Fibroblast of lung (primary cell): ENCODE results near the gene SEMA5A. TPM values are rescaled to one million over a fixed set of nuclear protein-coding genes. Genes with fewer than 3 reads are reported as not detected.

ENCODE experiments used
- DNase-seq, 2 donors: peaks; one replicate each; pipeline versions ENCODE4 v3.0.0 to v3.0.0-alpha.2; 2010; ENCODE audit warnings: low read depth in 2 of 2
- H2AFZ ChIP-seq: 2 replicates; pipeline ENCODE4 v1.5.1; 2012; ENCODE audit warnings: low read length, control low read depth, inconsistent platforms
- H3K27ac ChIP-seq: 2 replicates; pipeline ENCODE4 v1.5.1; 2011; ENCODE audit warnings: low read length, control low read depth; ENCODE audit not compliant: insufficient read depth
- H3K27me3 ChIP-seq: 2 replicates; pipeline ENCODE4 v1.5.1; 2011; ENCODE audit warnings: mild to moderate bottlenecking, low read length; ENCODE audit not compliant: control insufficient read depth, insufficient read depth
- H3K36me3 ChIP-seq: 2 replicates; pipeline ENCODE4 v1.5.1; 2011; ENCODE audit warnings: low read length; ENCODE audit not compliant: control insufficient read depth, insufficient read depth
- H3K4me1 ChIP-seq: 2 replicates; pipeline ENCODE4 v1.5.1; 2011; ENCODE audit warnings: low read length; ENCODE audit not compliant: control insufficient read depth, insufficient read depth; ENCODE audit errors: extremely low read depth
- H3K4me2 ChIP-seq: 2 replicates; pipeline ENCODE4 v1.5.1; 2011; ENCODE audit warnings: low read length, control low read depth; ENCODE audit not compliant: insufficient read depth; ENCODE audit errors: extremely low read depth
- H3K4me3 ChIP-seq, 4 experiments: fragments of 200-600 bp in 1 of 4; sonication (generic) in 1 of 4; replicated peaks in 1 of 4; 2 replicates each; pipeline ENCODE4 v1.5.1; 2011 to 2016; ENCODE audit warnings: low read length in 4 of 4, low read depth in 3 of 4, mild to moderate bottlenecking in 3 of 4, control low read depth in 2 of 4, inconsistent platforms in 1 of 4, mixed read lengths in 1 of 4; ENCODE audit not compliant: insufficient read depth in 1 of 4; ENCODE audit errors: control extremely low read depth in 1 of 4
- H3K79me2 ChIP-seq: 2 replicates; pipeline ENCODE4 v1.5.1; 2012; ENCODE audit warnings: mild to moderate bottlenecking, low read length, inconsistent platforms; ENCODE audit not compliant: control insufficient read depth, insufficient read depth
- H3K9ac ChIP-seq: 2 replicates; pipeline ENCODE4 v1.5.1; 2011; ENCODE audit warnings: mild to moderate bottlenecking, low read length, control low read depth; ENCODE audit not compliant: insufficient read depth
- H3K9me3 ChIP-seq: 2 replicates; pipeline ENCODE4 v1.5.1; 2012; ENCODE audit warnings: low read depth, low read length; ENCODE audit not compliant: control insufficient read depth, insufficient read depth
- H4K20me1 ChIP-seq: 2 replicates; pipeline ENCODE4 v1.5.1; 2011; ENCODE audit warnings: low read length; ENCODE audit not compliant: control insufficient read depth, insufficient read depth; ENCODE audit errors: extremely low read depth
- EZH2 ChIP-seq: IDR thresholded peaks from 2 replicates; pipeline ENCODE4 v1.5.1; 2012; ENCODE audit warnings: low read length, control low read depth, mild to moderate bottlenecking; ENCODE audit errors: missing control alignments
- polyA plus RNA-seq, 2 donors: library from polyadenylated mRNA; depleted of rRNA in 1 of 2; stranded (reverse) in 1 of 2; unstranded in 1 of 2; fragments of >200 nt; gene quantifications; 2 replicates each; pipeline ENCODE4 v1.2.1, GENCODE V29; 2011 to 2012; ENCODE audit warnings: missing spikeins in 1 of 2
- total RNA-seq: library from RNA; depleted of rRNA; stranded (reverse); fragments of >200 nt; gene quantifications from 2 replicates; pipeline ENCODE4 v1.2.1, GENCODE V29; 2014
- TF ChIP-seq, protein P1 (sequence below), 2 donors: IDR thresholded peaks in 1 of 2; conservative IDR thresholded peaks in 1 of 2; 1 replicate in 1 of 2; 2 replicates in 1 of 2; pipeline ENCODE4 v1.5.1; 2011 to 2012; ENCODE audit warnings: low read length in 2 of 2, control low read depth in 1 of 2, inconsistent platforms in 1 of 2, low read depth in 1 of 2, mild to moderate bottlenecking in 1 of 2

SEMA5A gene
- total and polyA plus RNA-seq, 2 donors (not counting 1 experiment from before 2014, with no cell fraction given), result 30.6 to 49.0 TPM

DNA sequence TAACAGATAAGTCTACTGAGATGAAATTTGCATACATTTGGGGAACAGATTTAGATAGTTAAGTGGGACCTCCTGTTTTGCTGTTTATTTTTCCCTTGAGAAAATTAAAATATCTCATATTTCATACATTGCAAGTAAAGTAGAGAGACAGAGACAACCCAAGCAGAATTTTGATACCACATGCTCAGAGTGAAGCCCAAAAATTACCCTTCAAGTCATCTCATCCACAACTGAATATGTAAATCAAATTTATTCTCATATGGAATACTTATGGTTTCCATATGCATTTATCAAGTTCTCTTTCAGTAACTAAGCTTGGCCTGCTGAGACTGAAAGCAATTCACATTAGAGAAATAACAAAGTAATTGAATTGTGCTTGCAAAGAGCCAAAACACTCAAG lies 474.4 kb downstream of the SEMA5A start:
- Histone ChIP-seq H3K4me3 (no peak overlapping the region), H3K79me2 (no peaks in the 10 kb centered on the region), H3K4me2 (no peak overlapping the region), H2AFZ (no peak overlapping the region), H3K36me3 (no peaks in the 10 kb centered on the region), H3K27ac (no peak overlapping the region), H3K4me1 (peaks cover 3% of the 10 kb centered on the region), H3K27me3 (no peaks in the 10 kb centered on the region), H3K9ac (no peak overlapping the region), H3K9me3 (no peaks in the 10 kb centered on the region), H4K20me1 (no peaks in the 10 kb centered on the region)
- TF ChIP-seq, protein P1, sequence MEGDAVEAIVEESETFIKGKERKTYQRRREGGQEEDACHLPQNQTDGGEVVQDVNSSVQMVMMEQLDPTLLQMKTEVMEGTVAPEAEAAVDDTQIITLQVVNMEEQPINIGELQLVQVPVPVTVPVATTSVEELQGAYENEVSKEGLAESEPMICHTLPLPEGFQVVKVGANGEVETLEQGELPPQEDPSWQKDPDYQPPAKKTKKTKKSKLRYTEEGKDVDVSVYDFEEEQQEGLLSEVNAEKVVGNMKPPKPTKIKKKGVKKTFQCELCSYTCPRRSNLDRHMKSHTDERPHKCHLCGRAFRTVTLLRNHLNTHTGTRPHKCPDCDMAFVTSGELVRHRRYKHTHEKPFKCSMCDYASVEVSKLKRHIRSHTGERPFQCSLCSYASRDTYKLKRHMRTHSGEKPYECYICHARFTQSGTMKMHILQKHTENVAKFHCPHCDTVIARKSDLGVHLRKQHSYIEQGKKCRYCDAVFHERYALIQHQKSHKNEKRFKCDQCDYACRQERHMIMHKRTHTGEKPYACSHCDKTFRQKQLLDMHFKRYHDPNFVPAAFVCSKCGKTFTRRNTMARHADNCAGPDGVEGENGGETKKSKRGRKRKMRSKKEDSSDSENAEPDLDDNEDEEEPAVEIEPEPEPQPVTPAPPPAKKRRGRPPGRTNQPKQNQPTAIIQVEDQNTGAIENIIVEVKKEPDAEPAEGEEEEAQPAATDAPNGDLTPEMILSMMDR (conservative IDR thresholded peaks at IDR 0.05 in 1 of 2, IDR thresholded peaks at IDR 0.05 in 1 of 2; ENCODE audit: low read depth in 1 of 2, low read length in 2 of 2), result no peak
- no peak for TF ChIP-seq EZH2
- no peak for DNase-seq

DNA sequence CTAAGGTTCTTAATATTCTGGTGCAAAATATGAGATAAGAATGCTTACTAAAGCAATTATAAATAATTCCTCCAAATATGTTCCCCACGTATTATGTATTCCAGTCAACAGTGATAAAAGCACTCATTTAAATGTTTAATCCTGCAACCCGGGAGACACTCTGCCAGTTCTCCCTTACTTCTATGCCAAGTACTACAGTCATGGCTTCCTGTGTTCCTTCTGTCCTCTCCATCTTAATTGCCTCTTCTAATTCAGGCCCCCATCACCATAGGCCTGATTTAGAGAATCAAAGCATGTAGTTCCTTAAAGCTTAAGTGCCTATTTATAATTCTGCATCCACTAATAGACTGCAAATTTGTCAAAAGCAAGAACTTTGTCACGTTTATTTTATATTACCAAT lies 474.8 kb downstream of the SEMA5A start:
- Histone ChIP-seq H4K20me1 (no peaks in the 10 kb centered on the region), H3K27me3 (no peaks in the 10 kb centered on the region), H3K36me3 (no peaks in the 10 kb centered on the region), H3K4me3 (no peak overlapping the region), H3K27ac (no peak overlapping the region), H3K4me2 (no peak overlapping the region), H3K79me2 (no peaks in the 10 kb centered on the region), H3K9me3 (no peaks in the 10 kb centered on the region), H2AFZ (no peak overlapping the region), H3K9ac (no peak overlapping the region), H3K4me1 (peaks cover 3% of the 10 kb centered on the region)
- TF ChIP-seq EZH2, result no peak
- TF ChIP-seq, protein P1 (conservative IDR thresholded peaks at IDR 0.05 in 1 of 2, IDR thresholded peaks at IDR 0.05 in 1 of 2; ENCODE audit: low read depth in 1 of 2, low read length in 2 of 2), result no peak
- DNase-seq, result no peak

DNA sequence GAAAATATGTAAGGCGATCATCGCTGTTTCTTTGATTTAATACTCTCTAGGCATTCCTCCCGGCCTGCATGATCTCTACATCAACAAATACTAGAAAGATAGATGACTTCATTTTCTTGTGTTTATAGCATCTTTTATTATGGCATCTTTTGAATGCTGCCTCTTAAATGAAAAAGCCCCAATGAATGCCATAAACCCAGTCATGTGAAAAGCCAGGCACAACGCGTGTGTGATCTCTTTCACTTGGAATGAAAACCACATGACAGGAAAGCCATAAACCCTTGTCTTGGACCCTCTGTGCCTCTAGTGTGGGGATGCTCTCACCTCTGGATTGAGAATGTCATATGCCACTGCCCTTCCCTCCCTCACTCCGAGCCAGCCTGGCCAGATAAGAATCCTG lies 476.2 kb downstream of the SEMA5A start:
- H3K27ac ChIP-seq, result peak overlapping the region; percentile 42
- H3K4me2 ChIP-seq, result no peak overlapping the region
- H3K9ac ChIP-seq, result no peak overlapping the region
- no peaks in the 10 kb centered on the region for H3K9me3 ChIP-seq
- H3K27me3 ChIP-seq, result no peaks in the 10 kb centered on the region
- H4K20me1 ChIP-seq, result no peaks in the 10 kb centered on the region
- H2AFZ ChIP-seq, result no peak overlapping the region
- TF ChIP-seq, protein P1 (conservative IDR thresholded peaks at IDR 0.05 in 1 of 2, IDR thresholded peaks at IDR 0.05 in 1 of 2; ENCODE audit: low read depth in 1 of 2, low read length in 2 of 2), result no peak
- no peak for TF ChIP-seq EZH2
- DNase-seq, result peak; percentile 61 to 64
- no peaks in the 10 kb centered on the region for H3K36me3 ChIP-seq
- no peaks in the 10 kb centered on the region for H3K79me2 ChIP-seq
- no peak overlapping the region for H3K4me3 ChIP-seq
- peaks cover 3% of the 10 kb centered on the region for H3K4me1 ChIP-seq
